Left ventricle myocardium superior (tissue), 1 donor: ENCODE results near the gene GDF7. TPM values are rescaled to one million over a fixed set of nuclear protein-coding genes. Genes with fewer than 3 reads are reported as not detected.

Source experiments
- ATAC-seq: fragments of 200-7000 bp; cut with Tn5 transposase; one replicate; pipeline ENCODE4 v1.9.1; 2020; ENCODE audit warnings: mild to moderate bottlenecking, moderate library complexity
- DNase-seq: peaks from one replicate; pipeline ENCODE4 v3.0.0-alpha.2; 2020
- intact Hi-C: fragments of 100-400 bp; cut with micrococcal nuclease; formaldehyde crosslinking; loops from one replicate; pipeline ENCODE4 v1.11.0; 2022
- total RNA-seq: library from RNA; stranded (reverse); fragmentation: NEBNext Ultra II Directional; extraction: Animal tissue kit (Norgen Biotek cat#: 25700); gene quantifications from one replicate; pipeline ENCODE4 v1.2.1, GENCODE V29; 2021
- donor health status: DM: no; HTN: yes; CAD: no; lungs with severe emphysema.

GDF7 gene
- total RNA-seq, 1 donor from 2014 or later, result 0.32 TPM

- DNase-seq (peak; percentile 29), ATAC-seq (no peak)
- intact Hi-C loops, result no loop called here
Measured at GRCh38 chr2:20626698-20627513, 40.0 kb upstream of the GDF7 start.

- peak; percentile 16 for DNase-seq
- intact Hi-C loops, result no loop called here
- ATAC-seq, result no peak
Measured at GRCh38 chr2:20627712-20628380, 39.1 kb upstream of the GDF7 start.

- DNase-seq (peak; percentile 9), ATAC-seq (no peak)
- intact Hi-C loops, result no loop called here
Measured at GRCh38 chr2:20629181-20629580, 37.8 kb upstream of the GDF7 start.

GRCh38 chr2:20629581-20630171 is 37.3 kb upstream of the GDF7 start:
- intact Hi-C loops, result no loop called here
- ATAC-seq (no peak), DNase-seq (peak; percentile 19)

- ATAC-seq (no peak), DNase-seq (peak; percentile 15)
- intact Hi-C loops, result no loop called here
Measured at GRCh38 chr2:20630967-20631366, 36.0 kb upstream of the GDF7 start.

- no peak for ATAC-seq
- no peak for DNase-seq
- intact Hi-C loops, result no loop called here
Measured at GRCh38 chr2:20631617-20632307, 35.2 kb upstream of the GDF7 start.

GRCh38 chr2:20632446-20632990 is 34.4 kb upstream of the GDF7 start:
- no peak for ATAC-seq
- DNase-seq, result no peak
- intact Hi-C loops, result no loop called here

- DNase-seq (no peak), ATAC-seq (no peak)
- intact Hi-C loops, result no loop called here
Measured at GRCh38 chr2:20633001-20633400, 33.9 kb upstream of the GDF7 start.

- ATAC-seq (peak; percentile 7), DNase-seq (peak; percentile 59)
- intact Hi-C loops, result no loop called here
Measured at GRCh38 chr2:20633794-20634506, 33.0 kb upstream of the GDF7 start.

GRCh38 chr2:20634507-20635112 is 32.3 kb upstream of the GDF7 start:
- DNase-seq (no peak), ATAC-seq (no peak)
- intact Hi-C loops, result no loop called here

- ATAC-seq (no peak), DNase-seq (no peak)
- intact Hi-C loops, result no loop called here
Measured at GRCh38 chr2:20635113-20635510, 31.8 kb upstream of the GDF7 start.

- ATAC-seq (peak; percentile 86), DNase-seq (peak; percentile 92)
- intact Hi-C loops, result loop anchor here (2.0 kb wide), 1 partner anchor 193 kb away; no protein-coding TSS in a partner anchor
Measured at GRCh38 chr2:20635675-20636584, 31.0 kb upstream of the GDF7 start.

- intact Hi-C loops, result loop anchor here (2.0 kb wide), 1 partner anchor 194 kb away; no protein-coding TSS in a partner anchor
- DNase-seq (peak; percentile 70), ATAC-seq (peak; percentile 74)
Measured at GRCh38 chr2:20637147-20637546, 29.8 kb upstream of the GDF7 start.

- intact Hi-C loops, result no loop called here
- no peak for ATAC-seq
- DNase-seq, result no peak
Measured at GRCh38 chr2:20638014-20638413, 28.9 kb upstream of the GDF7 start.

- intact Hi-C loops, result no loop called here
- DNase-seq (no peak), ATAC-seq (no peak)
Measured at GRCh38 chr2:20638646-20639430, 28.1 kb upstream of the GDF7 start.

GRCh38 chr2:20640411-20641122 is 26.4 kb upstream of the GDF7 start:
- DNase-seq, result peak; percentile 72
- intact Hi-C loops, result no loop called here

More at GRCh38 chr2:20640411-20641122, 26.4 kb upstream of the GDF7 start:
- no peak for ATAC-seq
